HFFc6 (cell line): Measurements from ENCODE around the gene KIF4B. TPM values are rescaled to one million over a fixed set of nuclear protein-coding genes. Genes with fewer than 3 reads are reported as not detected.
"Not testable (repeated sequence)": the region's sequence is repeated elsewhere in the genome, so short reads cannot be mapped to it uniquely, and the experiment has no call there.

ENCODE experiments used
- DNase-seq: peaks from one replicate; pipeline ENCODE4 v3.0.0-alpha.2; 2018
- H3K27ac Mint-ChIP-seq: 2 replicates; pipeline ENCODE4 v1.8.0; 2020; ENCODE audit warnings: mild to moderate bottlenecking, mixed read lengths
- H3K27me3 Mint-ChIP-seq: 2 replicates; pipeline ENCODE4 v1.8.0; 2021; ENCODE audit warnings: mild to moderate bottlenecking, moderate library complexity, mixed read lengths; ENCODE audit not compliant: insufficient read depth
- H3K36me3 Mint-ChIP-seq: 2 replicates; pipeline ENCODE4 v1.8.0; 2021; ENCODE audit warnings: low read depth, mixed read lengths
- H3K4me1 Mint-ChIP-seq: 2 replicates; pipeline ENCODE4 v1.8.0; 2020; ENCODE audit warnings: low read depth, mixed read lengths
- H3K4me3 Mint-ChIP-seq: 2 replicates; pipeline ENCODE4 v1.8.0; 2020; ENCODE audit warnings: mild to moderate bottlenecking, moderate library complexity, mixed read lengths
- H3K9me3 Mint-ChIP-seq: 2 replicates; pipeline ENCODE4 v1.8.0; 2020; ENCODE audit warnings: mild to moderate bottlenecking, mixed read lengths
- CTCF ChIP-seq: fragments of 200-600 bp; sonication (generic); IDR thresholded peaks from 2 replicates; pipeline ENCODE4 v1.5.0; 2021; ENCODE audit warnings: antibody characterized with exemption, mild to moderate bottlenecking
- total RNA-seq, 6 experiments: library from RNA; stranded (reverse); fragmentation: NEBNext Ultra II Directional; extraction: Animal tissue kit (Norgen Biotek cat#: 25700); gene quantifications; 2 replicates in 1 of 6; 3 replicates in 5 of 6; pipeline ENCODE4 v1.2.3, GENCODE V29; 2021

Gene KIF4B
- total RNA-seq, 6 experiments from 2014 or later = 0.05 to 0.21 (median 0.13) TPM

- H3K27ac Mint-ChIP-seq = no peak overlapping the region
- no peaks in the 10 kb centered on the region; the same call in 1 of the 2 replicates for H3K27me3 Mint-ChIP-seq
- peaks cover 17% of the 10 kb centered on the region for H3K4me1 Mint-ChIP-seq
- no peak for TF ChIP-seq CTCF
- H3K9me3 Mint-ChIP-seq = no peaks in the 10 kb centered on the region
- no peak overlapping the region for H3K4me3 Mint-ChIP-seq
- DNase-seq = peak; percentile 14
- peaks cover 3% of the 10 kb centered on the region for H3K36me3 Mint-ChIP-seq
Observed at GRCh38 chr5:154970759-154971158, 42.8 kb upstream of the KIF4B start.

GRCh38 chr5:154971501-154971900 lies 42.1 kb upstream of the KIF4B start:
- H3K36me3 Mint-ChIP-seq = peaks cover 10% of the 10 kb centered on the region
- no peaks in the 10 kb centered on the region for H3K9me3 Mint-ChIP-seq
- H3K4me3 Mint-ChIP-seq = no peak overlapping the region
- H3K4me1 Mint-ChIP-seq = peaks cover 9% of the 10 kb centered on the region
- no peak for DNase-seq
- no peak overlapping the region; the same call in 1 of the 2 replicates for H3K27ac Mint-ChIP-seq
- no peaks in the 10 kb centered on the region; the same call in 1 of the 2 replicates for H3K27me3 Mint-ChIP-seq
- no peak for TF ChIP-seq CTCF

- peak; percentile 45 for DNase-seq
- H3K4me1 Mint-ChIP-seq = peaks cover 12% of the 10 kb centered on the region
- H3K27ac Mint-ChIP-seq = no peak overlapping the region
- peaks cover 10% of the 10 kb centered on the region for H3K36me3 Mint-ChIP-seq
- H3K4me3 Mint-ChIP-seq = no peak overlapping the region
- peak; percentile 86 for TF ChIP-seq CTCF
- peaks cover 2% of the 10 kb centered on the region; the same call in 1 of the 2 replicates for H3K27me3 Mint-ChIP-seq
- H3K9me3 Mint-ChIP-seq = no peaks in the 10 kb centered on the region
Observed at GRCh38 chr5:154972476-154973080, 41.0 kb upstream of the KIF4B start.

- not testable (repeated sequence) for DNase-seq, H3K27ac Mint-ChIP-seq, H3K27me3 Mint-ChIP-seq, H3K9me3 Mint-ChIP-seq, H3K4me3 Mint-ChIP-seq, H3K4me1 Mint-ChIP-seq
- H3K36me3 Mint-ChIP-seq = peaks cover 10% of the 10 kb centered on the region
Observed at GRCh38 chr5:154976082-154976481, 37.5 kb upstream of the KIF4B start.

- Mint-ChIP-seq H3K27ac (no peak overlapping the region), H3K9me3 (no peaks in the 10 kb centered on the region)
- TF ChIP-seq CTCF = no peak
Observed at GRCh38 chr5:154977409-154977808, 36.1 kb upstream of the KIF4B start.

GRCh38 chr5:154978294-154978693 lies 35.3 kb upstream of the KIF4B start:
- not testable (repeated sequence) for H3K4me3 Mint-ChIP-seq, DNase-seq, H3K27ac Mint-ChIP-seq, H3K9me3 Mint-ChIP-seq, H3K27me3 Mint-ChIP-seq, H3K4me1 Mint-ChIP-seq
- peaks cover 10% of the 10 kb centered on the region for H3K36me3 Mint-ChIP-seq

More at GRCh38 chr5:154977409-154977808, 36.1 kb upstream of the KIF4B start:
- DNase-seq = peak; percentile 24
- H3K4me1 Mint-ChIP-seq = peaks cover 5% of the 10 kb centered on the region
- no peak overlapping the region for H3K4me3 Mint-ChIP-seq
- peaks cover 10% of the 10 kb centered on the region for H3K36me3 Mint-ChIP-seq
- H3K27me3 Mint-ChIP-seq = peaks cover 5% of the 10 kb centered on the region; the same call in 1 of the 2 replicates
